ENCODE data around the gene GRK5. TPM values are rescaled to one million over a fixed set of nuclear protein-coding genes. Genes with fewer than 3 reads are reported as not detected.
A peak's percentile ranks its signal among the peaks of the same experiment; 100 is the strongest.

GRK5 gene
- total and polyA plus RNA-seq, 2 donors from 2014 or later = 7.3 to 18.7 TPM

DNA sequence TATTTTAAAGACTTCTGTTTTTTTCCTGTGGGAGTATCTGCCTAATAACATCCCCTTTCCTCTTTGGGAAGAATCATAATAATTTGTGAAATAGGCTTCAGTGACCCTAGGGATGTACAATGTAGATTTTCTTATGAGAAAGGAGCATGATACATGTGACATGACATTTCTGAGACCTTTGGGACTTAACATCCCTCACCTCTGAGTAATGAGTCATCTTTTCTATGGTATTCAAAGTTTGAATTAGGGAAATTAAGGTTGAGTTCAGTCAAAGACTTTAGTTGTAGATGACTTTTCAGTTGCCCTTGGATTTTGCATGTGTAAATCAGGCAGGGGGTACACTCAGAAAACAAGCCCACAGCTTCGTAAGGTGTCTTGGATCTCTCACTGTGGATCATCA lies 14.3 kb downstream of the GRK5 start:
- Histone ChIP-seq H3K27ac (ENCODE audit: low read depth in 2 of 2, low read length in 2 of 2) (no peak overlapping the region), H3K4me3 (ENCODE audit: low read length in 3 of 3) (no peak overlapping the region), H3K27me3 (ENCODE audit: control insufficient read depth, insufficient read depth, low read length) (no peaks in the 10 kb centered on the region), H3K9ac (ENCODE audit: low read length in 3 of 3) (no peak overlapping the region), H3K4me1 (ENCODE audit: control insufficient read depth in 2 of 3, insufficient read depth in 2 of 3, low read depth in 1 of 3, low read length in 3 of 3) (peaks cover 0 to 8% (median 0%) of the 10 kb centered on the region in 3 donors), H3K9me3 (ENCODE audit: control insufficient read depth in 2 of 3, insufficient read depth in 1 of 3, low read length in 3 of 3) (no peaks in the 10 kb centered on the region), H3K36me3 (ENCODE audit: control insufficient read depth in 2 of 3, insufficient read depth in 3 of 3, low read length in 3 of 3) (no peaks in the 10 kb centered on the region)
- DNase-seq (no peak), FAIRE-seq (no peak)
- intact Hi-C loops (cut with DNase I) = no loop called here
- TF ChIP-seq CTCF (IDR thresholded peaks at IDR 0.05; ENCODE audit: borderline replicate concordance, extremely low read depth, insufficient read depth) = no peak

- Histone ChIP-seq H3K9me3 (ENCODE audit: control insufficient read depth in 2 of 3, insufficient read depth in 1 of 3, low read length in 3 of 3) (no peaks in the 10 kb centered on the region), H3K27me3 (ENCODE audit: control insufficient read depth, insufficient read depth, low read length) (no peaks in the 10 kb centered on the region), H3K9ac (ENCODE audit: low read length in 3 of 3) (no peak overlapping the region), H3K27ac (ENCODE audit: low read depth in 2 of 2, low read length in 2 of 2) (peak overlapping the region in 1 of 2 donors; percentile 4), H3K36me3 (ENCODE audit: control insufficient read depth in 2 of 3, insufficient read depth in 3 of 3, low read length in 3 of 3) (no peaks in the 10 kb centered on the region), H3K4me1 (ENCODE audit: control insufficient read depth in 2 of 3, insufficient read depth in 2 of 3, low read depth in 1 of 3, low read length in 3 of 3) (peaks cover 0 to 8% (median 0%) of the 10 kb centered on the region in 3 donors), H3K4me3 (ENCODE audit: low read length in 3 of 3) (no peak overlapping the region)
- peak in 1 of 5 donors; percentile 34 for DNase-seq
- no peak for FAIRE-seq
- intact Hi-C loops (cut with DNase I) = no loop called here
- no peak for TF ChIP-seq CTCF (IDR thresholded peaks at IDR 0.05; ENCODE audit: borderline replicate concordance, extremely low read depth, insufficient read depth)
These were observed 15.2 kb downstream of the GRK5 start for GRCh38 chr10:119222537-119222936.

GRCh38 chr10:119222966-119223386 lies 15.6 kb downstream of the GRK5 start:
- no peaks in the 10 kb centered on the region for H3K27me3 ChIP-seq (ENCODE audit: control insufficient read depth, insufficient read depth, low read length)
- intact Hi-C loops (cut with DNase I) = no loop called here
- H3K4me1 ChIP-seq (ENCODE audit: control insufficient read depth in 2 of 3, insufficient read depth in 2 of 3, low read depth in 1 of 3, low read length in 3 of 3) = peaks cover 0 to 8% (median 0%) of the 10 kb centered on the region in 3 donors
- H3K9ac ChIP-seq (ENCODE audit: low read length in 3 of 3) = no peak overlapping the region
- no peaks in the 10 kb centered on the region for H3K9me3 ChIP-seq (ENCODE audit: control insufficient read depth in 2 of 3, insufficient read depth in 1 of 3, low read length in 3 of 3)
- FAIRE-seq = no peak
- H3K4me3 ChIP-seq (ENCODE audit: low read length in 3 of 3) = no peak overlapping the region
- no peak overlapping the region for H3K27ac ChIP-seq (ENCODE audit: low read depth in 2 of 2, low read length in 2 of 2)
- TF ChIP-seq CTCF (IDR thresholded peaks at IDR 0.05; ENCODE audit: borderline replicate concordance, extremely low read depth, insufficient read depth) = no peak
- DNase-seq = no peak
- H3K36me3 ChIP-seq (ENCODE audit: control insufficient read depth in 2 of 3, insufficient read depth in 3 of 3, low read length in 3 of 3) = no peaks in the 10 kb centered on the region

DNA sequence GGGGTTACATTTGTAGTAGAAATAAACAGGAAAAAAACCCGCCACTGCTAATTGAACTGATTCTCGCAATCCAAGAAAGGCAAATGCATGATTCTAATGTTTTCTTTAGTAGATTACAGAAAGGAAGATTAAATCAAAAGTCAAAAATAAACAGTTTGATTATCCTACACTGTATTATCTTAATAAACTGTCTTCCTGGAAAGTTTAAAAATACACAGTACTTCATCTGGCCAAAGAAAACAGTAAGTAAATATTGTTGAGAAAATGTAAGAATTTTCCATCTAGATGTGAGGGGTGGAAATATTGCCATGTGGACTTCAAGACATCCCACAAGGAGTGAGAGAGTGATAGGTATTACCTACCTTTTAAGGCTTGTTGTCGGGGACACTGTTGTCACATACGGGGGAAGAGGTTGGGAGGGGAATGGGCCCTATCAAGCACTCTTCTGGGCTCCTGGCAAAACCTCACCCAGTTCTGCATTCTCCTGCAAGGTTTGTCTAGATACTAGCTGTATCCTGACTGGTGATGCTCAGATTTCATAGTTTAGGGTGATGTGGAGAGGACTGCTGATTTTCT lies 17.8 kb downstream of the GRK5 start:
- Histone ChIP-seq H3K9me3 (ENCODE audit: control insufficient read depth in 2 of 3, insufficient read depth in 1 of 3, low read length in 3 of 3) (no peaks in the 10 kb centered on the region), H3K27ac (ENCODE audit: low read depth in 2 of 2, low read length in 2 of 2) (no peak overlapping the region), H3K9ac (ENCODE audit: low read length in 3 of 3) (no peak overlapping the region), H3K36me3 (ENCODE audit: control insufficient read depth in 2 of 3, insufficient read depth in 3 of 3, low read length in 3 of 3) (no peaks in the 10 kb centered on the region), H3K27me3 (ENCODE audit: control insufficient read depth, insufficient read depth, low read length) (no peaks in the 10 kb centered on the region), H3K4me3 (ENCODE audit: low read length in 3 of 3) (no peak overlapping the region), H3K4me1 (ENCODE audit: control insufficient read depth in 2 of 3, insufficient read depth in 2 of 3, low read depth in 1 of 3, low read length in 3 of 3) (peaks cover 0 to 8% (median 0%) of the 10 kb centered on the region in 3 donors)
- no peak for TF ChIP-seq CTCF (IDR thresholded peaks at IDR 0.05; ENCODE audit: borderline replicate concordance, extremely low read depth, insufficient read depth)
- intact Hi-C loops (cut with DNase I) = no loop called here
- DNase-seq (no peak), FAIRE-seq (no peak)
